Activated CD8-positive, alpha-beta memory T cell treated with anti-CD3 and anti-CD28 coated beads, Interleukin-2, amount 50 U/mL, for 48 hours (primary cell): Measurements from ENCODE around the gene PEX19.
"Not testable (repeated sequence)": the region's sequence is repeated elsewhere in the genome, so short reads cannot be mapped to it uniquely, and the experiment has no call there.

Experiments
- DNase-seq: peaks from one replicate; pipeline ENCODE4 v3.0.0-alpha.2; 2020

The PEX19 gene

GRCh38 chr1:160284782-160285344, at the start of gene PEX19:
Gene PEX19, minus strand, starts transcription at chr1:160285133. Its CDS starts 9 bp downstream, at chr1:160285124.
- DNase-seq, result peak; percentile 95

GRCh38 chr1:160332516-160332915, 47.6 kb upstream of the PEX19 start:
- DNase-seq, result no peak

- DNase-seq, result no peak
Observed at GRCh38 chr1:160330119-160330518, 45.2 kb upstream of the PEX19 start.

- DNase-seq, result no peak
Observed at GRCh38 chr1:160328184-160328583, 43.3 kb upstream of the PEX19 start.

GRCh38 chr1:160326418-160326817, 41.5 kb upstream of the PEX19 start:
- DNase-seq, result no peak

- DNase-seq, result no peak
Observed at GRCh38 chr1:160325252-160325651, 40.3 kb upstream of the PEX19 start.

GRCh38 chr1:160322831-160323230, 37.9 kb upstream of the PEX19 start:
- no peak for DNase-seq

- DNase-seq, result no peak
Observed at GRCh38 chr1:160315359-160315758, 30.4 kb upstream of the PEX19 start.

- no peak for DNase-seq
Observed at GRCh38 chr1:160309571-160309970, 24.6 kb upstream of the PEX19 start.

GRCh38 chr1:160309185-160309557, 24.2 kb upstream of the PEX19 start:
- no peak for DNase-seq

GRCh38 chr1:160308451-160309184, 23.7 kb upstream of the PEX19 start:
- no peak for DNase-seq

- DNase-seq, result no peak
Observed at GRCh38 chr1:160307118-160307791, 22.3 kb upstream of the PEX19 start.

- DNase-seq, result no peak
Observed at GRCh38 chr1:160300173-160300572, 15.2 kb upstream of the PEX19 start.

GRCh38 chr1:160296036-160296435, 11.1 kb upstream of the PEX19 start:
- DNase-seq, result no peak

- DNase-seq, result no peak
Observed at GRCh38 chr1:160293020-160293968, 8.4 kb upstream of the PEX19 start.

GRCh38 chr1:160291248-160292220, 6.6 kb upstream of the PEX19 start:
- peak; percentile 70 for DNase-seq

GRCh38 chr1:160287769-160288168, 2.8 kb upstream of the PEX19 start:
- not testable (repeated sequence) for DNase-seq

GRCh38 chr1:160285506-160285905, 573 bp upstream of the PEX19 start:
- no peak for DNase-seq

GRCh38 chr1:160284220-160284781, 632 bp downstream of the PEX19 start:
- no peak for DNase-seq

- no peak for DNase-seq
Observed at GRCh38 chr1:160282807-160283206, 2.1 kb downstream of the PEX19 start.

GRCh38 chr1:160277987-160278386, 6.9 kb downstream of the PEX19 start:
- DNase-seq, result no peak
